Activated gamma-delta T cell (primary cell): ENCODE measurements around the gene PLCB3.

Experiments used
- DNase-seq: peaks from one replicate; lab custom pipeline; 2025; lab: John Stamatoyannopoulos, UW

Gene PLCB3

DNA sequence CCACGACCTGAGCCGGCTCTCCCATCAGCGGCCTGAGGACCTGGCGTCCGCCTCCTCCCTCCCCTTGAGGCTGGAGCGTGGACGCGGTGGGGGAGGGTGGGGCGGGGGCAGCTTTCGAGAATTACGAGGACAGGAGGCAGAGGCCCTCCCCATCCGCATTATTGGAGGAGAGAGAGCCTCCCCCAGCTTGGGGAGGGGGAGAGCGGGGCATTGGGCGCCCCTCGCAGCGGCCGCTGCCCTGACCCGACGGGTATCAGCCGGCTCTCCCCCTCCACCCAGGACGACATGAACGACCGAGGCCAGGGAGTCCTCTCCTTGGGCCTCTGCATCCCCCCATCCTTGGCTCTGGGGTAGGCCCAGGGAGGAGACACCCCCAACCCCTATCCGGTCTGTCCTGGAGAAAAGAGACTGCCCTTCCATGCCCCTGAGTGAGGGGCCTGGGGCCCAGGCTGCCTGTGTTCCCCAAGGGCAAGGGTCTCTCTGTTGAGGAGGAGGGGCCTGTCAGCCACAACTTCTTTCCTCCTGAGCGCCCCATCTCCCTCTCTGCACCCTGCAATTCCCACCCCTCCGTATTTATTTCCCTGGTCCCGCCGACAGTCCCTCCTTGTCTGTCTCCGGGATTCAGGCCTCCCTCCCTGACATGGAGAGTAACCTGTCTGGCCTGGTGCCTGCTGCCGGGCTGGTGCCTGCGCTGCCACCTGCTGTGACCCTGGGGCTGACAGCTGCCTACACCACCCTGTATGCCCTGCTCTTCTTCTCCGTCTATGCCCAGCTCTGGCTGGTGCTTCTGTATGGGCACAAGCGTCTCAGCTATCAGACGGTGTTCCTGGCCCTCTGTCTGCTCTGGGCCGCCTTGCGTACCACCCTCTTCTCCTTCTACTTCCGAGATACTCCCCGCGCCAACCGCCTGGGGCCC is 34.8 kb downstream of the PLCB3 start:
- no peak for DNase-seq

- DNase-seq: no peak
Observed at GRCh38 chr11:64286801-64287159, 35.5 kb downstream of the PLCB3 start.

- no peak for DNase-seq
Observed at GRCh38 chr11:64287676-64288352, 36.5 kb downstream of the PLCB3 start.

GRCh38 chr11:64288353-64288750 is 37.0 kb downstream of the PLCB3 start:
- no peak for DNase-seq

DNA sequence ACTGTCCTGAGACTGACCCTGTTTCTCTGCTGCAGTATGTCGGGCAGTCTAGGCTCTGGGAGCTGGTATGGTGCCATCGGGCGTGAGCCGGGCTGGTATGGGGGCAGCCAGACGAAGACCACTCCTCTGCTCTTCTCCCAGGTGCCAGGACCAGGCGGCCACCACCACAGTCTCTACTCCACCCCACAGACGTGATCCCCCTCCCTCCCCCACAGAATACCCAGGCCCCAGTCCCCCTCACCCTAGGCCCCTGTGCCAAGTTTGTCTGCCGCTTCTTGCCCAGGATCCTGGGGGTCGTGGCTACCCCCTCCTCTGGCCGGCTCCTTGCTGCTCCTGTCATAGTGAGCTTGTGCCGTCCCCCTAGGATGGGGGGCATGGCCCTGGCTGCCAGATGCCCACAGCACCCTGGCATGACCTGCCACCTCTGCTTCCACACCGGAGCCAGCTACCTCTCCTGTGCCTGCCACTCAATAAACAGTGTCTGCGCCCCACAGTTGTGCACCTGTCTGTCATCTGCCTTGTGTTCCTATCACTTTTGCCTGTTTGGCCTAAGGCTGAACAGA is 37.8 kb downstream of the PLCB3 start:
- no peak for DNase-seq

DNA sequence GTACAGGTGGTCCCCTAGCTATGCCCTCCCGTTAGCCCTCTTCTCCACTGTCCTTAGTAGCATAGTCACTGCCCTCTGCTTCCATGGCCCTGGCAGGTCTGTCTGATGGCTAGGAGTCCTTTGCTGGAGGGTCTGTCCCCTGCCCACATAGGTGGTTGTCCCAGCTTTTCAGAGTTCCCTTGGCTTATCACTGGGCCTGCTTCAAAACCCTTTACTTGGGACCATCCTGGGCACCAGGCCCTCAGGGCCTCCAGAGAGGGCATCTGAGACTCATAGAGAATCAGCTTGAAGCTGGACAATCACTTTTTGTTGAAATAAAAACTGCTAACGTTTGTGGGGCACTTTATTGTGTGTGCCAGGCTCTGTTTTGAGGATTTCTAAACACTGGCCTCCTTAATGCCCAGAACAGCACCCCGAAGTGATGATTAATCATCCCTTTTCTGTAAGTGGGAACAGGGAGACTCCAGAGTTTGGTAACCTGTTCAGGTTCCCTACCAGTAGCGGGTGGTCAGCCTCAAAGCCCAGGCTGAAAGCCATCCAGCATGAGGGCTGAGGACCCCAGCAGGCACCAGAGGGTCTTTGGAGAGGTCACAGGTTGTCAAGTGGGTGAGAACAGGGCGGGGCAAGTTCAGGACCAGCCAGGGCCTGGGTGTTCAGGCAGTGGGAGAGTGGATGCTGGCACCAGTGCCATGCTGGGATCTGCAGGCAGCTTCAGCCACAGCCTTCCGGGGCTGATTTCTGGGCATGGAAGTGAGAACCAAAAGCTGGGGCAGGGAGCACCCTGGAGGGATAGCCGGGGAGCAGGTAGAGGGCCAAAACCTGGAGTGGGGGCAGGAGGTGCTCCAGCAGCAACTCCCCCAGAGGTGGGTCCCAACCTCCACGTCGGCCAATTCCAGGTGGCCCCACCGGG is 39.3 kb downstream of the PLCB3 start:
- no peak for DNase-seq

DNA sequence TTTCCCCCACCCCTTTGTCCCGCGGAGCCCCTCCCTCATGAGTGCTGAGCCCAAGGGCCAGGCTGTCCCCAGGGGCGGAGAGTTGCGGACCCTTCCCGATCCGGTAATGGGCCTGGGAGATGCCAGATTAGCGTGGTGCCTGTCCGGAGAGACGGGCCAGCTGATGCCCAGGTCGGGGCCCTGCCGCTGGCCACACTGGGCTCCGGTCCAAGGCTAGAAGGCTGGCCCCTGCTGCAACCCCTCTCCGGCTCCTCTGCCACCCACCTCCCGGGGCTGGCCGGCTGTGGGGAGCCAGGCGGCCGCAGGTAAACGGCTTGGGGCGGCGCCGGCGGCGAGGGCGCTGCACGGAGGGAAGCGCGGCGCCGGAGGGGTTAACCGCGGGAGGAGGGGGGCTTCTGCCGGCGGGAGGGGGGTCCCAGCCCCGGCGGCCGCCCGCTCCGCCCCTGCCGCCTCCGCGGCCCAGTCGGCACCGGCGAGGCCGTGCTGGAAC is 40.0 kb downstream of the PLCB3 start, which contains the start of gene KCNK4:
Gene KCNK4, plus strand, starts transcription at position 41 of the 490 bp plus-strand sequence. CDS start 1,717 bp downstream, outside the sequence.
- no peak for DNase-seq

- DNase-seq: no peak
Observed at GRCh38 chr11:64291752-64292459, 40.6 kb downstream of the PLCB3 start.

DNA sequence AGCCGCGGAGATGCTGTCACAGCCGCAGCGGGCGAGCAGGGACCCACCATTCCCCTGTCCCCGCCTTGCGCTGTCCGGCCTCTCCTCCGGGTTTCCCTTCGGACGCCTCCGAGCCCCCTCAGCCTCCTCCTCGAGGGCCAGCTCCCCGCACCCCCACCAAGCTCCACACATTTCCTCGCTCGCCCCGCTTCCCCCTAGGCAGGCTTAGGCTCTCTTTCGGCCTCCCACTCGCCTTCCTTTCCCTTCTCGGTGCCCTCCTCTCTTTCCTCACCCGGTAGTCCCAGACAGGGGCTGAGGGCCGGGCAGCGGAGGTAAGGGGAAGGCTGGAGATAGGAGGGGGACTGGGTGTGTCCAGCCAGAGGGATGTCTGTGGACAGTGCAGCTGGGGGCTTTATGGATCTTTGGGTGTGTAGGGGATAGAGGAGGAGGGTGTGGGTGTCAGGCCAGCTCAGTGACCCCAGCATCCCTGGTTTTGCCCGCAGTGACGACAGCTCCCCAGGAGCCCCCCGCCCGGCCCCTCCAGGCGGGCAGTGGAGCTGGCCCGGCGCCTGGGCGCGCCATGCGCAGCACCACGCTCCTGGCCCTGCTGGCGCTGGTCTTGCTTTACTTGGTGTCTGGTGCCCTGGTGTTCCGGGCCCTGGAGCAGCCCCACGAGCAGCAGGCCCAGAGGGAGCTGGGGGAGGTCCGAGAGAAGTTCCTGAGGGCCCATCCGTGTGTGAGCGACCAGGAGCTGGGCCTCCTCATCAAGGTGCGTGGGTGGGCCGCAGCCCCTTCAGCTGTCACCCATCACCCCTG is 41.3 kb downstream of the PLCB3 start:
- DNase-seq: no peak

- DNase-seq: no peak
Observed at GRCh38 chr11:64294774-64295173, 43.4 kb downstream of the PLCB3 start.

- no peak for DNase-seq
Observed at GRCh38 chr11:64295760-64296159, 44.4 kb downstream of the PLCB3 start.

DNA sequence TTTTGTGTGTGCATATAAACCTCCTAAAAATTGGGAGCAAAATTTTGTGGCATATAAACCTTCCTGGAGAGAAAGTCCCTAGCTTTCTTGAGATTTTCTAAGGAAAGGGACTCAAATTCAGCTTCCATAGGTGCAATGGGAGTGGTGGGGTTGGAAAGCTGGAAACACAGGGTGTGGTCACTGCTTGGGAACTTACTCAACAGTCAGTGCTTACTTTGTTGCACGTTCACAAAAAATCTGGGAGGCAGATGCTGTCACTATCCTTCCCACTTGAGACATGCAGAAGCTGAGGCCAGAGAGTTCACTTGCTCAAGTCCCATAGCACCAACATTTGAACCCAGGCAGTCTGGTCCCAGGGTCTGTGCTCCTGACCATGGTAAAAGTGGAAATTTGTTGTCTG is 44.9 kb downstream of the PLCB3 start:
- no peak for DNase-seq

GRCh38 chr11:64296830-64297698 is 45.7 kb downstream of the PLCB3 start:
- DNase-seq: no peak

- DNase-seq: no peak
Observed at GRCh38 chr11:64297699-64298358, 46.5 kb downstream of the PLCB3 start.

DNA sequence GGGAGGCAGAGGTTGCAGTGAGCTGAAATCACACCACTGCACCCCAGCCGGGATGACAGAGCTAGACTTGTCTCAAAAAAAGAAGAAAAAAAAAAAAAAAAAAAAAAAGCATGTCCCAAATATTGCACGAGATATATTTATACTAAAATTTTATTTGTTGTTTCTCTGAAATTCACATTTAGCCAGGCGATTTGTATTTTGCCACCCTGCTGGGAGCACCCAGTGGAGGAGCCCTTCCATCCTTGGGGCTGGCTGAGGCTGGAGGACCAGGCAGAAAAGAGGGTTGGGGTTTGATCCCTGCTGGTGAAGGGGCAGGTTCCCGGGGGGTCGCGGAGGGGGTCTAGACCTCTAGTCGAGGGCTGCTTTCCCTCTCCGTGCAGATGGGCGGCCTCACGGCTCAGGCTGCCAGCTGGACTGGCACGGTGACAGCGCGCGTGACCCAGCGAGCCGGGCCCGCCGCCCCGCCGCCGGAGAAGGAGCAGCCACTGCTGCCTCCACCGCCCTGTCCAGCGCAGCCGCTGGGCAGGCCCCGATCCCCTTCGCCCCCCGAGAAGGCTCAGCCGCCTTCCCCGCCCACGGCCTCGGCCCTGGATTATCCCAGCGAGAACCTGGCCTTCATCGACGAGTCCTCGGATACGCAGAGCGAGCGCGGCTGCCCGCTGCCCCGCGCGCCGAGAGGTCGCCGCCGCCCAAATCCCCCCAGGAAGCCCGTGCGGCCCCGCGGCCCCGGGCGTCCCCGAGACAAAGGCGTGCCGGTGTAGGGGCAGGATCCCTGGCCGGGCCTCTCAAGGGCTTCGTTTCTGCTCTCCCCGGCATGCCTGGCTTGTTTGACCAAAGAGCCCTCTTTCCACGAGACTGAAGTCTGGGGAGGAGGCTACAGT is 47.9 kb downstream of the PLCB3 start:
- DNase-seq: no peak

GRCh38 chr11:64299847-64300648 is 48.7 kb downstream of the PLCB3 start, which contains the start of gene CATSPERZ:
Gene CATSPERZ (plus strand): TSS chr11:64300358. CDS start chr11:64300411, 53 bp downstream.
- DNase-seq: no peak
